ENCODE measurements around the gene GP9. TPM values are rescaled to one million over a fixed set of nuclear protein-coding genes. Genes with fewer than 3 reads are reported as not detected.

The GP9 gene
- total and polyA plus RNA-seq, 2 donors (not counting 1 experiment from before 2014, with no cell fraction given): not detected

- Histone ChIP-seq H3K4me3 (ENCODE audit: control extremely low read depth in 1 of 5, extremely low read depth in 1 of 5, insufficient read depth in 1 of 5, low read depth in 2 of 5, low read length in 4 of 5) (no peak overlapping the region), H3K36me3 (replicated peaks in 1 of 2; ENCODE audit: control extremely low read depth in 1 of 2, control insufficient read depth in 1 of 2, extremely low read depth in 1 of 2, insufficient read depth in 2 of 2, low read length in 1 of 2) (no peaks in the 10 kb centered on the region), H3K27ac (ENCODE audit: low read length in 2 of 2) (peak overlapping the region; percentile 85 to 96), H4K20me1 (ENCODE audit: control insufficient read depth, insufficient read depth, low read length, poor library complexity, severe bottlenecking) (no peaks in the 10 kb centered on the region), H3K9ac (ENCODE audit: low read length) (peak overlapping the region; percentile 17), H3K79me2 (ENCODE audit: control insufficient read depth, insufficient read depth, low read length) (no peaks in the 10 kb centered on the region), H3K27me3 (replicated peaks in 1 of 4; ENCODE audit: control extremely low read depth in 1 of 4, control insufficient read depth in 3 of 4, insufficient read depth in 4 of 4, low read length in 3 of 4) (no peaks in the 10 kb centered on the region), H3K4me2 (replicated peaks; ENCODE audit: low read depth, low read length, poor library complexity, severe bottlenecking) (peak overlapping the region; percentile 70), H3K4me1 (ENCODE audit: control insufficient read depth in 2 of 2, insufficient read depth in 2 of 2, low read length in 2 of 2) (peaks cover 33 to 35% of the 10 kb centered on the region in 2 donors), H3K9me3 (ENCODE audit: control extremely low read depth in 1 of 3, control insufficient read depth in 2 of 3, insufficient read depth in 1 of 3, low read length in 2 of 3) (peaks cover 0 to 14% (median 0%) of the 10 kb centered on the region in 3 donors), H2AFZ (ENCODE audit: insufficient read depth, low read depth, low read length, poor library complexity, severe bottlenecking) (no peak overlapping the region)
- Mint-ChIP-seq H3K27ac (peak overlapping the region; percentile 97), H3K4me3 (peak overlapping the region; percentile 79), H3K27me3 (no peaks in the 10 kb centered on the region), H3K9me3 (ENCODE audit: insufficient read depth) (no peaks in the 10 kb centered on the region), H3K4me1 (peaks cover 41% of the 10 kb centered on the region)
- DNase-seq (no peak), ATAC-seq (ENCODE audit: low read depth) (no peak)
- WGBS (ENCODE audit: insufficient coverage): 65% methylated on average over 6 of the region's 7 CpGs
- intact Hi-C loops (cut with micrococcal nuclease): loop anchor here (1.0 to 2.0 kb wide), 2 partner anchors 216 to 231 kb away; partner anchors contain the start of gene COPG1
- ChIA-PET CTCF (interaction anchor here (0.7 to 9.1 kb wide), 12 partner anchors 9 to 306 kb away, joined by 3 to 134 read pairs (median 12); partner anchors contain the start of gene CFAP92), POLR2A (interaction anchor here (0.9 to 2.7 kb wide), 4 partner anchors 9 to 261 kb away, joined by 3 to 19 read pairs (median 4); partner anchors contain the start of genes COPG1 and HMCES)
- TF ChIP-seq EZH2 (IDR thresholded peaks at IDR 0.05; ENCODE audit: borderline replicate concordance, insufficient read depth, low read depth, low read length, poor library complexity, severe bottlenecking): no peak
- no peak for TF ChIP-seq CTCF (IDR thresholded peaks at IDR 0.05)
Observed at GRCh38 chr3:129017484-129017899, 43.1 kb upstream of the GP9 start.

- DNase-seq (no peak), ATAC-seq (ENCODE audit: low read depth) (no peak)
- Histone ChIP-seq H3K79me2 (ENCODE audit: control insufficient read depth, insufficient read depth, low read length) (no peaks in the 10 kb centered on the region), H4K20me1 (ENCODE audit: control insufficient read depth, insufficient read depth, low read length, poor library complexity, severe bottlenecking) (no peaks in the 10 kb centered on the region), H3K4me3 (ENCODE audit: control extremely low read depth in 1 of 5, extremely low read depth in 1 of 5, insufficient read depth in 1 of 5, low read depth in 2 of 5, low read length in 4 of 5) (no peak overlapping the region), H3K27ac (ENCODE audit: low read length in 2 of 2) (peak overlapping the region in 1 of 2 donors; percentile 96), H2AFZ (ENCODE audit: insufficient read depth, low read depth, low read length, poor library complexity, severe bottlenecking) (no peak overlapping the region), H3K9ac (ENCODE audit: low read length) (no peak overlapping the region), H3K4me2 (replicated peaks; ENCODE audit: low read depth, low read length, poor library complexity, severe bottlenecking) (peak overlapping the region; percentile 70), H3K4me1 (ENCODE audit: control insufficient read depth in 2 of 2, insufficient read depth in 2 of 2, low read length in 2 of 2) (peaks cover 33 to 35% of the 10 kb centered on the region in 2 donors), H3K27me3 (replicated peaks in 1 of 4; ENCODE audit: control extremely low read depth in 1 of 4, control insufficient read depth in 3 of 4, insufficient read depth in 4 of 4, low read length in 3 of 4) (no peaks in the 10 kb centered on the region), H3K9me3 (ENCODE audit: control extremely low read depth in 1 of 3, control insufficient read depth in 2 of 3, insufficient read depth in 1 of 3, low read length in 2 of 3) (peaks cover 0 to 18% (median 0%) of the 10 kb centered on the region in 3 donors), H3K36me3 (replicated peaks in 1 of 2; ENCODE audit: control extremely low read depth in 1 of 2, control insufficient read depth in 1 of 2, extremely low read depth in 1 of 2, insufficient read depth in 2 of 2, low read length in 1 of 2) (no peaks in the 10 kb centered on the region)
- H3K4me1 Mint-ChIP-seq: peaks cover 41% of the 10 kb centered on the region
- no peaks in the 10 kb centered on the region for H3K9me3 Mint-ChIP-seq (ENCODE audit: insufficient read depth)
- no peak for TF ChIP-seq CTCF (IDR thresholded peaks at IDR 0.05)
- TF ChIP-seq EZH2 (IDR thresholded peaks at IDR 0.05; ENCODE audit: borderline replicate concordance, insufficient read depth, low read depth, low read length, poor library complexity, severe bottlenecking): no peak
- H3K4me3 Mint-ChIP-seq: no peak overlapping the region
- intact Hi-C loops (cut with micrococcal nuclease): no loop called here
- WGBS (ENCODE audit: insufficient coverage): 100% methylated on average over 1 of the region's 2 CpGs
- peak overlapping the region; percentile 97 for H3K27ac Mint-ChIP-seq
- ChIA-PET POLR2A (no interaction called here), CTCF (interaction anchor here (0.6 to 9.1 kb wide), 6 partner anchors 9 to 304 kb away, joined by 3 to 134 read pairs (median 24); partner anchors contain the start of gene CFAP92)
- no peaks in the 10 kb centered on the region for H3K27me3 Mint-ChIP-seq
Observed at GRCh38 chr3:129018271-129018670, 42.3 kb upstream of the GP9 start.

All from B cell (primary cell).